Activated T-cell treated with anti-CD3 and anti-CD28 coated beads, Interleukin-2, amount 50 U/mL, for 1 hour (primary cell): ENCODE results near the gene CCSER2.

ENCODE experiments used
- DNase-seq: peaks from one replicate; pipeline ENCODE4 v3.0.0-alpha.2; 2020

CCSER2 gene

GRCh38 chr10:84348447-84348846 is 20.1 kb downstream of the CCSER2 start:
- no peak for DNase-seq

GRCh38 chr10:84348860-84349259 is 20.5 kb downstream of the CCSER2 start:
- no peak for DNase-seq

- DNase-seq: peak; percentile 70
These were observed 24.0 kb downstream of the CCSER2 start for GRCh38 chr10:84352251-84352842.

DNA sequence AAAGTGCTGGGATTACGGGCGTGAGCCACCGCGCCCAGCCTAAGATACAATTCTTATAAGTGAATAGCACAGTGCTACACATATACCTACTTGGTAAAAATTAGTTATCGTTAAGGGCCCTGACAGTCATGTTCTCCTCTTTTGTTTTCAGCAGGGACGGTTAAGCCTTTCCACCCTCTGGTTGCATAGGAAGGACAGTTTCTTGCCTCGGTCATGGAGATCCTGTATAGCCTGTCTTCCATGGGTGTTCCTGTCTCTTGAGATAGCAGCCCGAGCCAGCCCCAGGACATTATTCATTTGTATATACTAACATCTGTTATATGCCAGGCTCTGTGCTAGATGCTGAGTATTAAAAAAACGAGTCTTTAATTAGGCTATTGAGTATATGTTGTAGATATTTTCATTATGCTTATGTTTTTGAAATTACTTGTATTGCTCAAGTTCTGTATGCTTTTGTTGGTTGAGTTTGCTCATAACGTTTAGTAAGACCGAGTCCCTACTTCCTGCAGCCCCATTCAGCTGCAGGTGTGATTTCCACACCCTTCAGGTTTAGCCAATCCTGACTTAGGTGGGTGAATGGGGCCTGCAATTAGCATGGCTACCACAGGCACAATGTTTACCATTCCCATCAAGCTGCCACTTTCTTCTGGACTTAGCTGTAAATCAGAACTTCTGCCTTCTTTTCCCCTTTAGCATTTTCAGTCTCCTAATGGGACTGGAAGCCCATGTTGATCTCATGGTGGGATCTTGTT is 24.8 kb downstream of the CCSER2 start:
- no peak for DNase-seq

- no peak for DNase-seq
These were observed 26.2 kb downstream of the CCSER2 start for GRCh38 chr10:84354623-84355022.

- no peak for DNase-seq
These were observed 26.7 kb downstream of the CCSER2 start for GRCh38 chr10:84355106-84355505.

- DNase-seq: no peak
These were observed 28.5 kb downstream of the CCSER2 start for GRCh38 chr10:84356928-84357327.

- DNase-seq: no peak
These were observed 30.4 kb downstream of the CCSER2 start for GRCh38 chr10:84358743-84359142.

- DNase-seq: no peak
These were observed 32.4 kb downstream of the CCSER2 start for GRCh38 chr10:84360637-84361365.

DNA sequence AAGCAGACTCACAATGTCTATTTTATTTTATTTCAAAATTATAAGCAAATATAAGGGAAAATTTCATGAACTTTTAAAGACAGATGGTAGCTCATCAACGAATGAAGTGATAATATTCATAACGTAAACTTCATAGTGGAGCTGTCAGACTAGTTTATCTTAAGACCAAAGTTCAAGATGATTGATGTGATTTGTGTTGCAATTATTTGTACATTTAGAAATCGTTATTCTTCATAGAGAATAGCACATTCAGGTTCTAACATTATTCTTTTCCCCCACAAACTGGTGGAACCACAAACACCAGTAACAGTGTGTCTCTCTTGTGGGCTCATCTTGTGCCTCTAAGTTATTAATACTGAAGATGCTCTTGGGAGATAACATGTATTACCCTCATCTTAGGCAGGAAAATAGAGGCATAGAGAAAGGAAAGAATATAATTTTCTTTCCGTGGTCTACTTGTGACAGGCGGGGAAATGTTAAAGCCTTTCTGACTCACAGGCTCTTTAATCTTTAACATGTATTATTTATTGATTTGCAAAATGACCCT is 37.0 kb downstream of the CCSER2 start:
- no peak for DNase-seq

DNA sequence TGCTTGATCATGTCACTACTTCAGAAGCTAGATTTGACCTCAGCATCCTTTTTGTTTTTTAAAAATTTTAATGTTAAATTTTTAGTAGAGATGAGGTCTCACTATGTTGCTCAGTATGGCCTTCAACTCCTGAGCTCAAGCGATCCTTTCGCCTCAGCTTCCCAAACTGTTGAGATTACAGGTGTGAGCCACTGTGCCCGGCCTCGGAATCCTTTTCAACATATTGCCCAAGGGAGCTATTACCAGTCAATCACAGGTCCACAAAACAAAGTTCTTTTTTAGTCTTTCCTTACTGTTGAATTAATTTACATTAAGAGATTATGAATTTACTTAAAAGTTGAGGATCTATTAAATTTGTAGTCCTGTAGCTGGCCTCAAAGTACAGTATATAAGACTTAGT is 37.7 kb downstream of the CCSER2 start:
- no peak for DNase-seq

- DNase-seq: no peak
These were observed 38.9 kb downstream of the CCSER2 start for GRCh38 chr10:84367256-84367655.

DNA sequence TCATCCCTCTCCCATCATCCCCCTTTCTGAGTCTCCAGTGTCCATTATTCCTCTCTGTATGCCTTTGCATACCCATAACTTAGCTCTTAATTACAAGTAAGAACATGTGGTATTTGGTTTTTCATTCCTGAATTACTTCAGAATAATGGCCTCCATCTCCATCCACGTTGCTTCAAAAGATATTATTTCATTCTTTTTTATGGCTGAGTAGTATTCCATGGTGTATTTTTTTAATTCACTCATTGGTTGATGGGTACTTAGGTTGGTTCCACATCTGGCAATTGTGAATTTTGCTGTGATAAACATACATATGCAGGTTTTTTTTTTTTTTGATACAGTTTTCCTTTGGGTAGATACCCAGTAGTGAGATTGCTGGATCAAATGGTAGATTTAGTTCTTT is 40.4 kb downstream of the CCSER2 start:
- DNase-seq: no peak

DNA sequence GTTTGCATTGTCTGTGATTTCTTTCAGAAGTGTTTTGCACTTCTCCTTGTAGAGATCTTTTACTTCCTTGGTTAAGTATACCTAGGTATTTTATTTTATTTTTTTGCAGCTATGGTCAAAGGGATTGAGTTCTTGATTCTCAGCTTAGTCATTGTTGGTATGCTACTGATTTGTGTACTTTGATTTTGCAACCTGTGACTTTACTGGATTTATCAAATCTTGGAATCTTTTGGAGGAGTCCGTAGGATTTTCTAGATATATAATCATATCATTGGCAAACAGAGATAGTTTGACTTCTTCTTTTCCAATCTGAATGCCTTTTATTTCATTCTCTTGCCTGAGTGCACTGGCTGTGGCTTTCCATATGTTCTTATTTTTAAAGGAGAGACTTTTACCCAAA is 41.9 kb downstream of the CCSER2 start:
- DNase-seq: no peak

DNA sequence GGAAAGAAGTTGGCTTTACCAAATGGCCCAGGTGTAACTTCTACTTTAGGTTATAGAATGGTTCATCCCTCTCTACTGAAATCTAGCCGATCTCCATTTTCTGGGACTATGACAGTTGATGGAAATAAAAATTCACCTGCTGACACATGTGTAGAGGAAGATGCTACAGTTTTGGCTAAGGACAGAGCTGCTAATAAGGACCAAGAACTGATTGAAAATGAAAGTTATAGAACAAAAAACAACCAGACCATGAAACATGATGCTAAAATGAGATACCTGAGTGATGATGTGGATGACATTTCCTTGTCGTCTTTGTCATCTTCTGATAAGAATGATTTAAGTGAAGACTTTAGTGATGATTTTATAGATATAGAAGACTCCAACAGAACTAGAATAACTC is 43.6 kb downstream of the CCSER2 start:
- DNase-seq: no peak

DNA sequence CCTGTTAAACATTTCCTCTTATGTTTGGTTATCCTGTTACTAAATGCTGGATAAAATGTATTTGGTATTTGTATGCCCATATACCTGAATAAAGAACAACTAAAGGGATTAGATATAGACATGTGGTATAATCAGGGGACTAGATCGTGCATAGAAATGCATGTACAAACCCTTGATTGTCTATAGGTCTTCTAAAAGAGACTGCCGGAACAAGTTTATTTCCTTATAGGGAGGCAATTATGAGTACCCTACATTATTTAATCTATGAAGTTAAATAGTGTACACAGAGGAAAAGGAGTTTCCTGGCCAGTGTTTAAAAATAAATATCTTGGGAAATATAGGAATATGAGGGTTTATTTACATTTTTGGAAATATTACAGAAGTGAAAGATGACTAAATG is 44.6 kb downstream of the CCSER2 start:
- DNase-seq: no peak

- DNase-seq: no peak
These were observed 46.1 kb downstream of the CCSER2 start for GRCh38 chr10:84374455-84374854.

GRCh38 chr10:84375011-84375410 is 46.6 kb downstream of the CCSER2 start:
- no peak for DNase-seq

DNA sequence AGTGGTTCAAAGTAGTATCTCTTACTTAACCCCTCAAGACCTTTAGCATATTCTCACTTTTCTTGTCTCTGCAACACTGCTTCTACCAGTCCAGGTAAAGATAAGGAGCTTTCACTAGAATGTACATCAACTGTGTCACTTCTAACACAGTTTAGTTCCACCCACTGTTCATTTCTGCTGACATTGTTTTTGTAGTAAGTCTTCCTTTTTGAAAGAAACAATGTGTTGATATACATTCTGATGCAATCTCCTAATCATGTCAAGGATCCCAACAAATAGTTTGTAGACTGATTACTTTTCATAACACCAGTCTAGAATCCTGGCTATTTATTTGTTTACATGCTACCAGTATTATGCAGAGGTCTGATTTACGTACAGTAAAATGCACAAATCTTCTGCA is 47.5 kb downstream of the CCSER2 start:
- DNase-seq: no peak

DNA sequence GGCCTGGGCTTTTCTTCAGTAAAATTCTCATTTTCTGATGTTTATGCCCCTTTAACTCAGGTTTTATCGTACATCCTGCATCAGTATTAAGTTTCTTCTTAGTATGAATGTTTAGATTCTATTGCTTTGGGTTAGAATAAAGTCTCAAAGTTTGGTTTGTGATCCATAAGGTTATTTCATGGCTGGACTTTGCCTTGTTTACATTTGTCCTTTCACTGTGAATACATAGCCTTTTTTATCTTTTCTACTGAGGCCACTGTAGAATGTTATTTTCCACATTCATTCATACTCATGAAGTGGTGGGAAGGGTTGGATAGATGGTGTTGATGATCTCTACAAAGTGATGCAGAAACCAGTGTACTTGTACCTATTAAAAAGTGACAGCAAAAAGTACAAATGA is 59.8 kb downstream of the CCSER2 start:
- no peak for DNase-seq

GRCh38 chr10:84390364-84390763 is 62.0 kb downstream of the CCSER2 start:
- DNase-seq: no peak

GRCh38 chr10:84391326-84391725 is 62.9 kb downstream of the CCSER2 start:
- DNase-seq: no peak

DNA sequence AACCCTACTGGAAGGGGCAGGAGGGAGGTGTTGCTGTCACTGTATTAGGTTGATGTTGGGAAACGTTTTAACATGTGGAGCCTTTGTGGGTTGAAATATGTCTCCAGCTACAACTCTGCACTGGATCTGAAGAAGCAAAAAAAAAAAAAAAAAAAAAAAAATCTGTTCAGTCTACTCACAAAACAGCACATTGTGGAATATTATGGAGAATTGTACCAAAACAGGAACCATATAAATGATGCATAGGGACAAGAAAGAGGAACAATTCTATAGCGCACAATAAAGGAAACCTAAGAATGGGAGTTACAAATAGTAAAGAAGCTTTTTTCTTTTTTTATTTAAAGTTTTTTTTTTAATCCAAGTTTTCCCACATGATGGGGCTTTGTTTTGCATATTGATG is 63.8 kb downstream of the CCSER2 start:
- no peak for DNase-seq

GRCh38 chr10:84395581-84395980 is 67.2 kb downstream of the CCSER2 start:
- DNase-seq: no peak
